ENCODE measurements around the gene TBC1D22A. TPM values are rescaled to one million over a fixed set of nuclear protein-coding genes. Genes with fewer than 3 reads are reported as not detected.

Gene TBC1D22A
- total RNA-seq, 1 donor from 2014 or later, result 28.9 TPM

DNA sequence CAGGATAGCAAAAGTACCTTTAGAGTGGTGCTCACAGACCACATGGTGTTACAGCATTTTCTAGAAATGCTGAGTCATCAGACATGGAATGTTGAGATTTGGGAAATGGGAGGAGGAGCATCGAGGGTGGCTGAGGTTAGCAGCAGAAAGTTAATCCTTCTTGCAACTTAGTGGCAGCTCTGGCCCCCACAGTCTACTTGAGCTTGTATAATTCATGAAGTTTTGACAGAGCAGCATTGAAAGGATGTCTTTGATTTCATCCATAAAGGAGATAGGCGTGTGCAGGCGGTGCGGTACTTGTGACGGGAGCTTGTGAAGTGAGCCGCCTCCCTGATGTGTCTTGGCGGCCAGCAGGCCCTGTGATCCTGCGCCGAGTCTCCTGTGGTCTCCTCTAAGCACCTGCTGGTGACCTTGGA is 330.5 kb downstream of the TBC1D22A start:
- peaks cover 12% of the 10 kb centered on the region for H3K4me1 Mint-ChIP-seq (ENCODE audit: unreplicated experiment)
- no peaks in the 10 kb centered on the region for H3K27me3 Mint-ChIP-seq (ENCODE audit: unreplicated experiment)
- TF ChIP-seq, protein P1, sequence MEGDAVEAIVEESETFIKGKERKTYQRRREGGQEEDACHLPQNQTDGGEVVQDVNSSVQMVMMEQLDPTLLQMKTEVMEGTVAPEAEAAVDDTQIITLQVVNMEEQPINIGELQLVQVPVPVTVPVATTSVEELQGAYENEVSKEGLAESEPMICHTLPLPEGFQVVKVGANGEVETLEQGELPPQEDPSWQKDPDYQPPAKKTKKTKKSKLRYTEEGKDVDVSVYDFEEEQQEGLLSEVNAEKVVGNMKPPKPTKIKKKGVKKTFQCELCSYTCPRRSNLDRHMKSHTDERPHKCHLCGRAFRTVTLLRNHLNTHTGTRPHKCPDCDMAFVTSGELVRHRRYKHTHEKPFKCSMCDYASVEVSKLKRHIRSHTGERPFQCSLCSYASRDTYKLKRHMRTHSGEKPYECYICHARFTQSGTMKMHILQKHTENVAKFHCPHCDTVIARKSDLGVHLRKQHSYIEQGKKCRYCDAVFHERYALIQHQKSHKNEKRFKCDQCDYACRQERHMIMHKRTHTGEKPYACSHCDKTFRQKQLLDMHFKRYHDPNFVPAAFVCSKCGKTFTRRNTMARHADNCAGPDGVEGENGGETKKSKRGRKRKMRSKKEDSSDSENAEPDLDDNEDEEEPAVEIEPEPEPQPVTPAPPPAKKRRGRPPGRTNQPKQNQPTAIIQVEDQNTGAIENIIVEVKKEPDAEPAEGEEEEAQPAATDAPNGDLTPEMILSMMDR (IDR thresholded peaks at IDR 0.05), result no peak
- peaks cover 8% of the 10 kb centered on the region for H3K9me3 Mint-ChIP-seq (ENCODE audit: unreplicated experiment)
- peak; percentile 51 for DNase-seq (ENCODE audit: extremely low spot score, unreplicated experiment)
- H3K36me3 Mint-ChIP-seq (ENCODE audit: unreplicated experiment), result no peaks in the 10 kb centered on the region
- no peak overlapping the region for H3K27ac Mint-ChIP-seq (ENCODE audit: unreplicated experiment)
- no peak overlapping the region for H3K4me3 Mint-ChIP-seq (ENCODE audit: unreplicated experiment)

DNA sequence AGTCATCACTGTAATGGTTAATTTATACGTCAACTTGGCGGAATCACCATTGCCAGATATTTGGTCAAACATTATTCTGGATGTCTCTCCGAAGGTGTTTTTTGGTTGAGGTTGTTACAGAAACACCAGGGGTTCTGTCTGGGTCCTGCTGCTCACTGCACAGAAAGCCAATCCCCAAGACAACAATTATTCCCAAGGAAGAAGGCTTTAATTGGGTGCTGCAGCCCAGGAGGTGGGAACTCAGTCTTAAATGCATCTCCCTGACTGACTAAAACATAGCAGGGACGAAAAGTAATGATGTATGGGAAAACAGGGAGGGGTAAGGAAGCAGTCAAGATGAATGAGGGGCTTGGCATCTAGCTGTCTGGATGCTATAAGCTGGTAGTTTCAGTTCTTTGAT is 331.3 kb downstream of the TBC1D22A start:
- Mint-ChIP-seq H3K27ac (ENCODE audit: unreplicated experiment) (no peak overlapping the region), H3K4me3 (ENCODE audit: unreplicated experiment) (no peak overlapping the region), H3K36me3 (ENCODE audit: unreplicated experiment) (no peaks in the 10 kb centered on the region), H3K4me1 (ENCODE audit: unreplicated experiment) (peaks cover 12% of the 10 kb centered on the region), H3K27me3 (ENCODE audit: unreplicated experiment) (no peaks in the 10 kb centered on the region), H3K9me3 (ENCODE audit: unreplicated experiment) (peaks cover 8% of the 10 kb centered on the region)
- DNase-seq (ENCODE audit: extremely low spot score, unreplicated experiment), result peak; percentile 36
- TF ChIP-seq, protein P1 (IDR thresholded peaks at IDR 0.05), result no peak

DNA sequence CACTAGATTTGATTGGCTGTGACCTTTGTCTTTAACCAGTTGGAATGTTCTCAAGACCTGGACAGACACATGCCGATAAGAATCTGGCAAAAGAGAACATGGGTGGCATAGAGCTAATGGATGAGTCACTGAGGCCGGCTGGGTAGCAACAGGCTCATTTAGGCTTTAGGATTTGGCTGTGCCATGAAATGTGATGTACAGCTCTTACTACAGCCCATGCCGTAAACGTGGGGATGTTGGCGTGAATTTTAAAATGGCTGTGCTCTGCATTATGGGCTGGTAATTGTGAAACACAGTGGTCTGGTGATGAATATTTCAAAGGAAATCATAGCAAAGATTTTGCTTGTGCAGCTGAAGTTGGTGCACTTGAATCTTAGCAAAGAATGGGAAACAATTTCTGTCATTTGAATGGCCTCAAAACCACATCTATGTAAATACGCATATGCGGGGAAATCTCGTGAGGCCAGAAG is 332.4 kb downstream of the TBC1D22A start:
- no peak overlapping the region for H3K27ac Mint-ChIP-seq (ENCODE audit: unreplicated experiment)
- DNase-seq (ENCODE audit: extremely low spot score, unreplicated experiment), result peak; percentile 13
- H3K9me3 Mint-ChIP-seq (ENCODE audit: unreplicated experiment), result peaks cover 8% of the 10 kb centered on the region
- H3K4me1 Mint-ChIP-seq (ENCODE audit: unreplicated experiment), result peaks cover 12% of the 10 kb centered on the region
- no peak overlapping the region for H3K4me3 Mint-ChIP-seq (ENCODE audit: unreplicated experiment)
- no peaks in the 10 kb centered on the region for H3K27me3 Mint-ChIP-seq (ENCODE audit: unreplicated experiment)
- TF ChIP-seq, protein P1 (IDR thresholded peaks at IDR 0.05), result no peak
- H3K36me3 Mint-ChIP-seq (ENCODE audit: unreplicated experiment), result no peaks in the 10 kb centered on the region

DNA sequence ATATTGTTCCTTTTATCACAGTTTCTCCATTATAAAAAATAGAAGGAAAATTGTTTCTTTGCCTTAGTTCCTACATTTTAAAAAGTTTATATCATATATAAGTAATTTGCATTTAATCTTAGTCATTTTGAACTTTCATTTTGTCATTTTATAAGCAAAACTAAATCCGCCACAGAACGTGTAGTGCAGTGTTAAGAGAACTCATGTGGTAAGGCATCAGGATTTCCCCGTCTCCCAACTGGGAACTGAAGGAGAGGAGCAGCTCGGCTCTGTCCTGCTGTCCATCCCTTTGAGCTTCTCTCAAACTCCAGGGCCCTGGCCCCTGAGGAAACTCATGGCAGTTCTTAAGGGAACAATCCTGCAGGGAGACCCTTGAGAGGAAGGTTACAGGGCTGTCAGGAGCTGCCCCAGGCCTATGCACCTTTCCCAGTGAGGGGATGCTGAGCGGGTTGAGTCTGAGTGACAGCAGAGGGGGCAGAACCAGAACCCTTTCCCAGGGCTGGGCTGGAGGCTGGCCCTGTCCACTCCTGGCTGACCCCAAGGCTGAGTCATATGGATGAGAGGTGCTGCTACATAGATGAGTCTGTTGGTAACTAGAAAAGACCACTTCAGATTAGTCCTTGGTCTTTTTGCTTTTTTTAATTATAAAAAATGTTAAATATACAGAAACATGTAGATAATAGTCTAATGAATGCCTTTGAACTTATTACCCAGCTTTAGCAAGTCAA is 333.1 kb downstream of the TBC1D22A start:
- peaks cover 8% of the 10 kb centered on the region for H3K9me3 Mint-ChIP-seq (ENCODE audit: unreplicated experiment)
- H3K4me3 Mint-ChIP-seq (ENCODE audit: unreplicated experiment), result no peak overlapping the region
- no peaks in the 10 kb centered on the region for H3K36me3 Mint-ChIP-seq (ENCODE audit: unreplicated experiment)
- TF ChIP-seq, protein P1 (IDR thresholded peaks at IDR 0.05), result no peak
- H3K4me1 Mint-ChIP-seq (ENCODE audit: unreplicated experiment), result peaks cover 14% of the 10 kb centered on the region
- DNase-seq (ENCODE audit: extremely low spot score, unreplicated experiment), result peak; percentile 53
- no peaks in the 10 kb centered on the region for H3K27me3 Mint-ChIP-seq (ENCODE audit: unreplicated experiment)
- no peak overlapping the region for H3K27ac Mint-ChIP-seq (ENCODE audit: unreplicated experiment)

DNA sequence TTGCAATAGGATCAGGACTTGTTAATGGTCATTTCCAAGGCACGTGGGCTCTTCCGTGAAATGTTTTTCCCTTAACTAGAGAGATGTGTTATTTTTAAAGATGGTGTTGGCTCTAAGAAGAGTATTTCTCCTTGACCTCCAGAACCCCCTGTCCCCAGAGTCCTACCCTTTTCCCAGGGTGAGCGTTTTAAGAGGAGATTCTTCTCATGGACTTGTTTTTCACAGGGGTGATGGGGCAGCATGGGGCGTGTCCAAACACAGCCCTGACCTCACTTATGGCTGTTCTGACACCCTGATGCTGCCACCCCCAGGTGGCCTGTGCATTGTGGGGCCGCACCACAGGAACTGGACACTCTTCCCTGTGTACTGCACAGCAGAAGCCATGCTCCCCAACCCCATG is 335.7 kb downstream of the TBC1D22A start:
- Mint-ChIP-seq H3K4me3 (ENCODE audit: unreplicated experiment) (no peak overlapping the region), H3K27me3 (ENCODE audit: unreplicated experiment) (no peaks in the 10 kb centered on the region), H3K9me3 (ENCODE audit: unreplicated experiment) (peaks cover 8% of the 10 kb centered on the region), H3K4me1 (ENCODE audit: unreplicated experiment) (peaks cover 3% of the 10 kb centered on the region), H3K27ac (ENCODE audit: unreplicated experiment) (no peak overlapping the region), H3K36me3 (ENCODE audit: unreplicated experiment) (no peaks in the 10 kb centered on the region)
- DNase-seq (ENCODE audit: extremely low spot score, unreplicated experiment), result no peak
- TF ChIP-seq, protein P1 (IDR thresholded peaks at IDR 0.05), result no peak

Measured in osteocyte (in vitro differentiated cells).